22Rv1 (cell line): ENCODE data around the gene FLYWCH1.

Experiments used
- ZFX ChIP-seq: fragments of 450-650 bp; IDR thresholded peaks from 2 replicates; pipeline ENCODE4 v1.6.1; 2017; ENCODE audit warnings: antibody characterized with exemption, borderline replicate concordance
- TF ChIP-seq, protein P1 (sequence below): fragments of 450-650 bp; IDR thresholded peaks from 2 replicates; pipeline ENCODE4 v1.5.1; 2017; ENCODE audit warnings: mild to moderate bottlenecking

DNA sequence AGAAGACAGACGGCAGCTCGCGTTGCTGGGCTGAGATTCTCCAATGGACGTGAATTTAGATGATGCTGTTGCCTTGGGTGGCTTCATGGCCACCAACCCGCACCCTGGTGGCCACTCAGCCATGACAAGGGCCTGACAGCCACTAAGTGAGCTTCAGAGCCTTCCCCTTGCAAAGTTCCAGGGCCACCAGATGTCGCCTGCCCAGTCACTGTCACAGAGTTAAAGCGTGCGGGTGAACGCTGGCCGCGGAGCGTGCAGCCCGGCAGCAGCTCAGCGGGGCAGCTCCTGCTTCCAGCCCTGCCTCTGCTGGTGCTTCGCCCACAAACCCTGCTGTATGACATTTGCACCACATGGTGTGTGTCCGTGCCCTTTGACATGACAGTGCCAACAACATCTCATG lies 39.0 kb downstream of the FLYWCH1 start:
- TF ChIP-seq, protein P1, sequence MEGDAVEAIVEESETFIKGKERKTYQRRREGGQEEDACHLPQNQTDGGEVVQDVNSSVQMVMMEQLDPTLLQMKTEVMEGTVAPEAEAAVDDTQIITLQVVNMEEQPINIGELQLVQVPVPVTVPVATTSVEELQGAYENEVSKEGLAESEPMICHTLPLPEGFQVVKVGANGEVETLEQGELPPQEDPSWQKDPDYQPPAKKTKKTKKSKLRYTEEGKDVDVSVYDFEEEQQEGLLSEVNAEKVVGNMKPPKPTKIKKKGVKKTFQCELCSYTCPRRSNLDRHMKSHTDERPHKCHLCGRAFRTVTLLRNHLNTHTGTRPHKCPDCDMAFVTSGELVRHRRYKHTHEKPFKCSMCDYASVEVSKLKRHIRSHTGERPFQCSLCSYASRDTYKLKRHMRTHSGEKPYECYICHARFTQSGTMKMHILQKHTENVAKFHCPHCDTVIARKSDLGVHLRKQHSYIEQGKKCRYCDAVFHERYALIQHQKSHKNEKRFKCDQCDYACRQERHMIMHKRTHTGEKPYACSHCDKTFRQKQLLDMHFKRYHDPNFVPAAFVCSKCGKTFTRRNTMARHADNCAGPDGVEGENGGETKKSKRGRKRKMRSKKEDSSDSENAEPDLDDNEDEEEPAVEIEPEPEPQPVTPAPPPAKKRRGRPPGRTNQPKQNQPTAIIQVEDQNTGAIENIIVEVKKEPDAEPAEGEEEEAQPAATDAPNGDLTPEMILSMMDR: no peak
- no peak for TF ChIP-seq ZFX
